Stimulated activated CD4-positive, alpha-beta T cell treated with anti-CD3 and anti-CD28 coated beads, Interleukin-1b, Interleukin-23, amount 100 ng/mL, for 4 hours (primary cell): ENCODE measurements around the gene HTR3B.

Experiments used
- DNase-seq, 2 donors: peaks; one replicate each; pipeline ENCODE4 v3.0.0-alpha.2; 2020; ENCODE audit warnings: low read depth in 2 of 2

Gene HTR3B

GRCh38 chr11:113991170-113991569, 86.6 kb downstream of the HTR3B start:
- no peak for DNase-seq

- no peak for DNase-seq
Measured at GRCh38 chr11:113991718-113992458, 87.3 kb downstream of the HTR3B start.

GRCh38 chr11:113992459-113993110, 88.0 kb downstream of the HTR3B start:
- DNase-seq: no peak

GRCh38 chr11:113994077-113994954, 89.7 kb downstream of the HTR3B start:
- peak; percentile 18 to 20 for DNase-seq
